Mucosa of stomach (tissue), 1 donor: ENCODE measurements around the gene SNX5.

ENCODE experiments used
- H3K27me3 ChIP-seq: one replicate; pipeline ENCODE4 v1.7.0; 2013; ENCODE audit warnings: mild to moderate bottlenecking, low read length; ENCODE audit not compliant: control insufficient read depth, insufficient read depth
- H3K36me3 ChIP-seq: one replicate; pipeline ENCODE4 v1.7.0; 2013; ENCODE audit warnings: low read length; ENCODE audit not compliant: control insufficient read depth, insufficient read depth
- H3K4me1 ChIP-seq: one replicate; pipeline ENCODE4 v1.7.0; 2013; ENCODE audit warnings: mild to moderate bottlenecking, low read length; ENCODE audit not compliant: control insufficient read depth, insufficient read depth
- H3K4me3 ChIP-seq: one replicate; pipeline ENCODE4 v1.7.0; 2013; ENCODE audit warnings: low read length
- H3K9ac ChIP-seq: one replicate; pipeline ENCODE4 v1.7.0; 2013; ENCODE audit warnings: mild to moderate bottlenecking, low read length, moderate library complexity
- H3K9me3 ChIP-seq: one replicate; pipeline ENCODE4 v1.7.0; 2013; ENCODE audit warnings: mild to moderate bottlenecking, low read length, moderate library complexity; ENCODE audit not compliant: control insufficient read depth
- donor health status: Pancreatic carcinoma.

The SNX5 gene

GRCh38 chr20:17941087-17941825 is 27.3 kb downstream of the SNX5 start:
- Histone ChIP-seq H3K27me3 (no peaks in the 10 kb centered on the region), H3K4me3 (no peak overlapping the region), H3K4me1 (peaks cover 25% of the 10 kb centered on the region), H3K9ac (no peak overlapping the region), H3K9me3 (no peaks in the 10 kb centered on the region), H3K36me3 (no peaks in the 10 kb centered on the region)

- Histone ChIP-seq H3K9me3 (no peaks in the 10 kb centered on the region), H3K4me3 (no peak overlapping the region), H3K27me3 (no peaks in the 10 kb centered on the region), H3K4me1 (peaks cover 28% of the 10 kb centered on the region), H3K9ac (no peak overlapping the region), H3K36me3 (no peaks in the 10 kb centered on the region)
Observed at GRCh38 chr20:17940224-17940971, 28.2 kb downstream of the SNX5 start.

- Histone ChIP-seq H3K9ac (peak overlapping the region; percentile 33), H3K27me3 (no peaks in the 10 kb centered on the region), H3K9me3 (no peaks in the 10 kb centered on the region), H3K36me3 (no peaks in the 10 kb centered on the region), H3K4me1 (peaks cover 28% of the 10 kb centered on the region), H3K4me3 (no peak overlapping the region)
Observed at GRCh38 chr20:17939622-17940223, 28.9 kb downstream of the SNX5 start.

DNA sequence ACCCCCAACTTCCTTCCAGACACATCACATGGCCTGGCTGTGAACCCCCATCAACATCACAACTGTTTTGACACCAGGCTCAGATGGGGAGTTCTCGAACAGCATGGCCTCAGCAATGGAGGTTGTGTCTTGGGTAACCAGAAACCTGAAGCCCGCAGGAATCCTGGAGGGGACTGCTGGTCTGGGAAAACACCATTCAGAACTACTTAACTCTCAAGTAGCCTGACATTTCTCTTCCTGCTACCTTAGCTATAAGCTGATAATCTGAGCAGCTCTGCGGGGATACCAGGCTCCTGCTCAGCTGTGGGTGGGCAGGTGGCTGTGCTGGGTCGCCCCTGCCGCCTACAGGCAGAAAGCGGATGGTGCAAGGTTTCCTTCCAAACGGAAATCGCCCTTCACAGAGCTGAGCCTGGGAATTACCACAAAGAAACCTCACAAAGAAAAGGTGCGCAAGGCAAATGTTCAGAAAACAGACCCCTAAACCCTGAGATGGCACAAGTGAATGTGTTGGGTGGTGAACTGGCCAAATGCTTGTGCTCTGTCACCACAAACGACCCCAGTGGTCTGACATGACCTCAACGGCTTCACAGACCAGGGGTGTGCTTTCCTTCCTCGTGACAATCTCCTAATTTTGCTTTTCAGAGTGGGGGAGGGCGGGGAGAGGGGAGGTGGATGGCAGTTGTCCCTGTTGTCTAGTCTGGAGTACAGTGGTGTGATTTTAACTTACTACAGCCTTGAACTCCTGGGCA is 29.5 kb downstream of the SNX5 start:
- Histone ChIP-seq H3K9ac (peak overlapping the region; percentile 33), H3K4me3 (no peak overlapping the region), H3K27me3 (no peaks in the 10 kb centered on the region), H3K4me1 (peaks cover 28% of the 10 kb centered on the region), H3K36me3 (no peaks in the 10 kb centered on the region), H3K9me3 (no peaks in the 10 kb centered on the region)

DNA sequence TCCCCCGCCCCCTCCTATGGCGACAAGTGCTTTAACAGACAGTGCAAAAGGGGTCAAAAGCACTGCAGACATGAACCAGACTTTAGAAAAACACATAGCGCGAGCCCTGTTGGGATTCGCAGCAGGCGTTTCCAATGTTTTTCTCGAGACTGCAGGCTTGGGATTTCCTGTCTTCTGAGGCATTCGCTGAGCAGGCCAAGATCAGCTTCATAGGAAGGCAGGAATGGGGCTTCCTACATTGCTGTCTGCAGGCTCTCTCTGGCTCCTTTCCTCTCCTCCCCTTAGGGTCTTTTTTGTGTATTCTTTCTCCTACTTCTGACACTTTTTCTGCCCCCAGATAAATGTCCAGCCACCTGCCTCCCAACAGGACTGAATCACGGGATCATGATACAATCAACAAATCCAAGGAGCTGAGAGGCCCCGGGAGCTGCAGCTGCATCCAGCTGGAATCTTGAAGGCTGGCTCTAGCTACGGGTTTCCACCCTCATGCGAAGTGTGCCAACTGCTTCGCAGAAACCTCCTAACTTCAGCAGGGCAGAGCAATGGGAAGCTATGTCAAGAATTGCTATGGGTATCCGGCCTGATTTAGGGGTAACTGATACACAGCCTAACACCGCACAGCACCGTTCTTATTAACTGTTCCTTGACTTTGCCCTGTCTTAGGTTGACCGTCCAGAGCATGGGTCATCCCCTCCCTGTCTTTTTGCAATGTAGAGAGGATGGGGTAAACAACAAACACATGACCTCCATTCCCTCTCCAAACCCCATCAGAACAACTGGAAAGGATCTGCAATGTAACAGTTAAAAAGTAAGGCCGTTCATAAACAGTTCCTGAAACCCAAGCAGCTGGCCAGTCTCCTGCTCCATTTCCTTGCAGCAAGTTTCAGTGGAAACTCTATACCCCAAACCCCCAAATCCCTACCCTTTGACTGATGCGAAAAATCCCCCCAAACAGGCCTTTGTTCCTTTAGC is 31.5 kb downstream of the SNX5 start:
- no peaks in the 10 kb centered on the region for H3K36me3 ChIP-seq
- H3K4me3 ChIP-seq: no peak overlapping the region
- no peaks in the 10 kb centered on the region for H3K27me3 ChIP-seq
- H3K9ac ChIP-seq: no peak overlapping the region
- H3K9me3 ChIP-seq: no peaks in the 10 kb centered on the region
- H3K4me1 ChIP-seq: peaks cover 28% of the 10 kb centered on the region

DNA sequence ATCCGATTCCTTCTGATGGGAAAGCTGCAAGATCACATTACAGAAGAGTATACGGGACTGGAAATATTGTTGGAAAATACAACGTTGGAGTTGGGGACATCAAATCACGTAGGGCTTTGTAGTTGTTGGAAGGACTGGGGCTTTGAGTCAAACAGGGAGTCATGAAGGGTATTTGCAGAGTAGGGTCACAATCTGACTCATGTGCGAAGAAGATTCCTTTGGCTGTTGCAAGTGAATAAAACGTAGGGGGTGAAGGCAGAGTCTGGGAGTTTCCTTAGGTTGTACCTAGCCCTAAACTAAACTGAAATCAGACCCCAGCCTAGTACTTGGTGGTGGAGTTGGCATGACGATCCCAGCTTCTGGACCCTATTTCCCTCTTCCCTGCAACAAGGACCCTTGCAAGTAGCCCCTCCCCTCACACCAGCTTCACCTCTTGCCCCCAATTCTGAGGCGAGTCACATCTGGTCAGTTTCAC is 32.3 kb downstream of the SNX5 start:
- Histone ChIP-seq H3K4me3 (no peak overlapping the region), H3K4me1 (peaks cover 28% of the 10 kb centered on the region)

GRCh38 chr20:17935761-17936160 is 32.8 kb downstream of the SNX5 start:
- Histone ChIP-seq H3K36me3 (no peaks in the 10 kb centered on the region), H3K4me3 (no peak overlapping the region), H3K9ac (no peak overlapping the region), H3K9me3 (peaks cover 6% of the 10 kb centered on the region), H3K4me1 (peaks cover 28% of the 10 kb centered on the region), H3K27me3 (no peaks in the 10 kb centered on the region)

More for the DNA sequence above, 32.3 kb downstream of the SNX5 start:
- Histone ChIP-seq H3K27me3 (no peaks in the 10 kb centered on the region), H3K9me3 (peaks cover 2% of the 10 kb centered on the region), H3K9ac (no peak overlapping the region), H3K36me3 (no peaks in the 10 kb centered on the region)

DNA sequence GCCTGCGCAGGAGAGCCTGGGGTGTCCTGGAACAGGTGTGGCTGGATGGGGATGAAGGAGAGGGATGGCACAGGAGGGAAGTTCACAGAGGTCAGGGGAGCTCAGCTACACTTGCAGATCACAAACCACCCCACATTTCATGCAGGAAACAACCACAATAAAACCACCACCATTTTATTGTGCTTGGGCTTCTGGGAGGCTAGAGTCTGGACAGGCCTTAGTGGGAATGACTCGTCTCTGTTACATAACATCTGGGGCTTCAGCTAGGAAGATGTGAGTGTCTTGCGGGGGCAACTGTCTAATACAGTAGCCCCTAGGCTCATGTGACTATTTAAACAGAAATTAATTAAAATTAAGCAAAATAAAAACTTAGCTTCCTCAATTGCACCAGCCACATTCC is 33.4 kb downstream of the SNX5 start:
- Histone ChIP-seq H3K4me3 (no peak overlapping the region), H3K9ac (no peak overlapping the region), H3K4me1 (peaks cover 28% of the 10 kb centered on the region), H3K36me3 (no peaks in the 10 kb centered on the region), H3K9me3 (peaks cover 6% of the 10 kb centered on the region), H3K27me3 (no peaks in the 10 kb centered on the region)

DNA sequence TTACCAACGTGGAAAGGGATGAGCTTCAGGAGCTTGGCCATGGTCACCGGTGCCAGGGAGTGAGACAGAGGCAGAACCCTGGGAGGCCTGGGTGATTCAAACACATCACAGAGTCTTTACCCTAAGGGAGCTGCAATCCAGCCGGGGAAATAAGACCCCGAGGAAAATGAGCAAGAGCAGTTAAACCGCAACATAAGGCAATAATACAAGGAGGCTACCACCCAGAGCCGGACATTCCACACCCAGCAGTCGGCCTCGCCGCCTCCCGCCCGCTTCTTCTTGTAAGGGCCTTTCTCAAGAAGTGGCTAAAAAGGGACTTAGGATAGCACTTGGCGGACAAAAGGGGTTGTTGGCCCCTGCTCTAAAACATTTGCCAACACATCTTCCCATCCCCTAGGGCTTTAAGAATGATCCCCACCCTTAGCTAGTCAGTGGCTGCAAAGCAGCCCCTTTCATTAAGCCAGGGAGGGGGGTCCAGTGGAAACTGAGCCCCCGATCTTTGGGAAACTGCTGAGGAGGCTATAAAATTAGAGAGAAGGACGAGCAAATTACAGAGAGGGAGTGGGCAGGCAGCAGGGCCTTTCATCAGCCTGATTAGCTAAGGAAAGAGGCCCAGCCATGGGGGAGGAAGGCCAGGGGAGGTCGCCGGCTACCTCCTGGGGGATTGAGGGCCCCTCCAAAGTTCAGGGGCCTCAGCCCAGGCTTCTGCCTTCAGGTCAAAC is 34.3 kb downstream of the SNX5 start:
- Histone ChIP-seq H3K9me3 (peaks cover 6% of the 10 kb centered on the region), H3K9ac (no peak overlapping the region), H3K4me1 (peaks cover 33% of the 10 kb centered on the region), H3K27me3 (no peaks in the 10 kb centered on the region), H3K36me3 (no peaks in the 10 kb centered on the region), H3K4me3 (no peak overlapping the region)

DNA sequence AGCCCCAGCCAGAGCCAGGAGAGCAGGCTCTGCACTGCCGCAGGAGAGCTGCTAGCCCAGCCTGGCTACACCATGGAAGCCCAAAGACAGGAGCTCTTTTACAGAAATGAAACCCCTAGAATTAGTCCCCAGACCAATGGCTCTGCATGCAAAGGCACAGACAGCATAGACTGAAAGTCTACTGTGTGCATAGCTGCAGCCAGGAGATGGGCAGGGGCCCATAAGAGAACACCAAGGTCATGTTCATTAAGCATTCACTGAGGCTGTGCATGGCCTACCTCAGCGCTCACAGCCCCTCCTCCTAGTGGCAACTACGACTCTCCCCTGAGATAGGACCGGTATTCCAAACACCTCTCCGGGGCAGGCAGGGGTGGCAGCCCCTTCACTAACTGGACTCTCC is 34.9 kb downstream of the SNX5 start:
- H3K4me1 ChIP-seq: peaks cover 33% of the 10 kb centered on the region
- no peak overlapping the region for H3K9ac ChIP-seq
- no peak overlapping the region for H3K4me3 ChIP-seq
- no peaks in the 10 kb centered on the region for H3K27me3 ChIP-seq
- peaks cover 6% of the 10 kb centered on the region for H3K9me3 ChIP-seq
- no peaks in the 10 kb centered on the region for H3K36me3 ChIP-seq
